Cardiac muscle cell (in vitro differentiated cells and primary cell): ENCODE measurements around the gene CCDC183. TPM values are rescaled to one million over a fixed set of nuclear protein-coding genes. Genes with fewer than 3 reads are reported as not detected.

ENCODE experiments used
- DNase-seq, 2 donors: peaks; one replicate each; pipeline versions ENCODE4 v3.0.0 to v3.0.0-alpha.2; 2010 to 2017; ENCODE audit warnings: low read depth in 1 of 2, low spot score in 1 of 2
- H3K27ac ChIP-seq: fragments of 200-600 bp; sonication (generic); 2 replicates; pipeline ENCODE4 v1.5.1; 2016
- H3K27me3 ChIP-seq: fragments of 200-600 bp; sonication (generic); 2 replicates; pipeline ENCODE4 v1.6.0; 2016; ENCODE audit warnings: control low read depth
- H3K36me3 ChIP-seq: fragments of 200-600 bp; sonication (generic); 2 replicates; pipeline ENCODE4 v1.5.1; 2016; ENCODE audit warnings: control low read depth
- H3K4me1 ChIP-seq: fragments of 200-600 bp; sonication (generic); 2 replicates; pipeline ENCODE4 v1.8.1; 2017; ENCODE audit warnings: low read depth, mild to moderate bottlenecking, mixed run types
- H3K4me3 ChIP-seq: fragments of 200-600 bp; sonication (generic); 2 replicates; pipeline ENCODE4 v1.5.1; 2016; ENCODE audit warnings: mild to moderate bottlenecking
- H3K9me3 ChIP-seq: fragments of 200-600 bp; sonication (generic); 2 replicates; pipeline ENCODE4 v1.5.1; 2017; ENCODE audit warnings: low read depth, mild to moderate bottlenecking, control low read depth
- polyA plus RNA-seq: library from polyadenylated mRNA; unstranded; fragments of >200 nt; fragmentation: Nextera tagmentation; extraction: Ambion mirVana; gene quantifications from 2 replicates; pipeline ENCODE4 v1.2.1, GENCODE V29; 2016
- total RNA-seq: library from RNA; depleted of rRNA; stranded (reverse); fragments of >200 nt; gene quantifications from 2 replicates; pipeline ENCODE4 v1.2.3, GENCODE V29; 2016
- TF ChIP-seq, protein P1 (sequence below): IDR thresholded peaks from 2 replicates; pipeline ENCODE4 v1.5.1; 2012; ENCODE audit warnings: low read depth, mild to moderate bottlenecking, low read length

The CCDC183 gene
- total and polyA plus RNA-seq, 2 experiments from 2014 or later, result 43.1 to 49.3 TPM

DNA sequence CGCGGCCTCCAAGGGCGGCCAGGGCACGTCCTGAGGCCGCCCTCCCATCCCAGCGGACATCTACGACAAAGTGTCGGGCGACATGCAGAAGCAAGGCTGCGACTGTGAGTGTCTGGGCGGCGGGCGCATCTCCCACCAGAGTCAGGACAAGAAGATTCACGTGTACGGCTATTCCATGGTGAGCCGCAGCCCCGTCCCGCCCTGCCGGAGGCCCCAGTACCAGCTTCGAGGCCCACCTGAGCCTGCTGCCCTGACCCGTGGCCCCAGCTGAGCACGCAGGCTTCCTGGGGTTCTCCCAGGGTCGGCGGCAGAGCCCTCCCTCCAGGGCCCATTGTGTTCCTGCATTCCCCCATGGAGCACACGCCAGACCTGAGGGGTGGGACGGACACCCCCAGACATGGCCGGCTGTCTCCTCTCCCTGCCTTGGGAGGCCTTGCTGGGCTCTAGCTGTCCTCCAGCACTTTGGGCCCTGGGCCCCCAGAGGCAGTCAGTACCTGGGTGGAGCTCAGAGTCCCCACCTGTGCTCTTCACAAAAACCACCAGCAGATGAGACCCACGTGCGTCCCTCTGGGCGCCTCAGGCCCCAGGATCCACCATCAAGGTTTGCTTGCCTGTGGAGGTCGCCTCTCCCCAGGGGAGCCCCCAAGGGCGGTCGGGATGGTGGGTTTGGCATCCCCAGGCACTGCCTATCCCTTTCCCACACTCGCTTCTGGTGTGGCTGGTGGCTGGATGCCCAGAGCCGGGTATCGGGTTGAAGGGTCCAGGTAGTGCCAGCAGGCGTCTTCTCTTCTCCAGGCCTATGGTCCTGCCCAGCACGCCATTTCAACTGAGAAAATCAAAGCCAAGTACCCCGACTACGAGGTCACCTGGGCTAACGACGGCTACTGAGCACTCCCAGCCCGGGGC, 54.1 kb downstream of the CCDC183 start:
- TF ChIP-seq, protein P1, sequence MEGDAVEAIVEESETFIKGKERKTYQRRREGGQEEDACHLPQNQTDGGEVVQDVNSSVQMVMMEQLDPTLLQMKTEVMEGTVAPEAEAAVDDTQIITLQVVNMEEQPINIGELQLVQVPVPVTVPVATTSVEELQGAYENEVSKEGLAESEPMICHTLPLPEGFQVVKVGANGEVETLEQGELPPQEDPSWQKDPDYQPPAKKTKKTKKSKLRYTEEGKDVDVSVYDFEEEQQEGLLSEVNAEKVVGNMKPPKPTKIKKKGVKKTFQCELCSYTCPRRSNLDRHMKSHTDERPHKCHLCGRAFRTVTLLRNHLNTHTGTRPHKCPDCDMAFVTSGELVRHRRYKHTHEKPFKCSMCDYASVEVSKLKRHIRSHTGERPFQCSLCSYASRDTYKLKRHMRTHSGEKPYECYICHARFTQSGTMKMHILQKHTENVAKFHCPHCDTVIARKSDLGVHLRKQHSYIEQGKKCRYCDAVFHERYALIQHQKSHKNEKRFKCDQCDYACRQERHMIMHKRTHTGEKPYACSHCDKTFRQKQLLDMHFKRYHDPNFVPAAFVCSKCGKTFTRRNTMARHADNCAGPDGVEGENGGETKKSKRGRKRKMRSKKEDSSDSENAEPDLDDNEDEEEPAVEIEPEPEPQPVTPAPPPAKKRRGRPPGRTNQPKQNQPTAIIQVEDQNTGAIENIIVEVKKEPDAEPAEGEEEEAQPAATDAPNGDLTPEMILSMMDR, result no peak
- no peaks in the 10 kb centered on the region for H3K9me3 ChIP-seq
- H3K4me1 ChIP-seq, result peaks cover 5% of the 10 kb centered on the region
- peaks cover 9% of the 10 kb centered on the region for H3K36me3 ChIP-seq
- peak overlapping the region; percentile 88 for H3K27ac ChIP-seq
- DNase-seq, result no peak
- peak overlapping the region; percentile 62 for H3K4me3 ChIP-seq
- H3K27me3 ChIP-seq, result no peaks in the 10 kb centered on the region

DNA sequence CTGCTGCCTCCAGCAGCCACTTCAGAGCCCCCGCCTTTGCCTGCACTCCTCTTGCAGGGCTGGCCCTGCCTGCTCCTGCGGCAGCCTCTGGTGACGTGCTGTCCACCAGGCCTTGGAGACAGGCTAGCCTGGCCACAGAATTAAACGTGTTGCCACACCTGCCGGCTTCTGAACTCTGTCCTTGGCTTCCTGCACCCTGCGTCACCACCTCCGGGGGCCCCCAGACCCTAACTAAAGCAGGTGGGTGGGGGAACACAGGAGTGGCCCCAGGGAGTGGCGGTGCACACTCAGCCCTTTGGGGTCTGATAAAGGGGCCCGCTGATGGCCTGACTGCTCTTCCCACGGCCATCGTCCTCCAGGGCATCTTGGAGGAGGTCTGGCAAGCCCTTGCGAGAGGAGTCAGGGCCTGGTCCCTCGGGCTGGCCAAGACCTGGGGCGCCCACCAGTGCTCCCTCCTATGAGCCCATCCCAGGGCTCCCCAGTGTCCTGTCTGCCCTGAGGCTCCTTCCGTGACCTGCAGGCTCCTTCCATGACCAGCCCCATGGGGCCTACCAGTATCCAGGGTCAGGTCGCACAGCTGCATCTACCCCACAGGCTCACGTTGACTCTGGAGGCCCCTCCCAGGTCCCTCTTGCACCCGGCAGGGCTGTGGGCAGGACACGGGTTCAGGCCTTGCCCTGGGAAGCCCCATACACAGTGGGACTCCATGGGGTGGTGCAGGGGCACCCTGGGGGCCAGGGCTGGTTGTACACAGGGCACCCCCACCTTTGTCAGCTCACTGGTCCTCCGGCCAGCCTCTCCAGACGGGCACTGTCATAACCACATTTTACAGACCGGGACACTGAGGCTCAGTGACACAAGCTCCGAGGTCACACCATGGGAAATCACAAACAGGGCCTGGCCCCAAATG, 55.0 kb downstream of the CCDC183 start:
- Histone ChIP-seq H3K27ac (peak overlapping the region; percentile 88), H3K9me3 (no peaks in the 10 kb centered on the region), H3K27me3 (no peaks in the 10 kb centered on the region), H3K4me3 (no peak overlapping the region), H3K4me1 (peaks cover 5% of the 10 kb centered on the region), H3K36me3 (peaks cover 9% of the 10 kb centered on the region)
- no peak for DNase-seq
- TF ChIP-seq, protein P1, result no peak

DNA sequence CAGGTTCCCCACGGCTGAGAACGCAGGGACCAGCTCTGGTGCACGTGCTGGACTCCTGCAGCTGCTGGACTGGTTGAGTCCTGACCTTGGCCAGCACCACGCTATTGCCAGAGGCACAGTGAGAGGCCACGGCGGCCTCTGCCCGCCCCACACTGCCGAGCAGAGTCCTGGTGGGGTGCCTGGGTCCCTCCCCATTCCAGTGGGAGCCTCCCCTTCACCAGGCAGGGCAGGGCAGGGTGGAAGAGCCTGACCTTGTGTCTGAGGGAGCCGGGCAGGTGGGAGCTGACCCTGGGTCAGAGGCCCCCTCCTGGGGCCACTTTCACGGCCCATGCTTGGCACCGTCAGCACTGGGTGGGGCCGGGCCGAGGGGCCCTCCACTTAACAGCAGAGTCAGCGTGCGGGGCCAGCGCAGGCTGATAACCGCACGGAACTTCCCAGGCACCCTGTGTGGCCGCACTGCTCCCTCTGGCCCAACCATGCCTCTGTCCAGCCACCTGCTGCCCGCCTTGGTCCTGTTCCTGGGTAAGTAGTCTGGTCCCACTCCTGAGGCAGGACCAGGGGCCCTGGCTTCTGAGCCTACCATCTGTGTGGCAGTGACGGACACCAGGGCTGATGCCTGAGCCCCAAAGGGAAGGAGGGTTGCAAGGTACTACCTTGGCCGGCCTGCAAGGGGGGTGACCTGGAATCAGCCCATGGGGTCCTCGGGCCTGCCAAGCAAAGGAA, 56.0 kb downstream of the CCDC183 start, which contains the start of gene MAMDC4:
Gene MAMDC4 (plus strand): TSS at position 406 of the 723 bp plus-strand sequence. CDS start 71 bp downstream, at position 477.
- Histone ChIP-seq H3K36me3 (peaks cover 9% of the 10 kb centered on the region), H3K4me3 (no peak within 1 kb of the TSS), H3K4me1 (peaks cover 5% of the 10 kb centered on the region), H3K9me3 (no peaks in the 10 kb centered on the region), H3K27ac (peak within 1 kb of the TSS; percentile 53), H3K27me3 (no peaks in the 10 kb centered on the region)
- TF ChIP-seq, protein P1, result no peak
- no peak for DNase-seq

DNA sequence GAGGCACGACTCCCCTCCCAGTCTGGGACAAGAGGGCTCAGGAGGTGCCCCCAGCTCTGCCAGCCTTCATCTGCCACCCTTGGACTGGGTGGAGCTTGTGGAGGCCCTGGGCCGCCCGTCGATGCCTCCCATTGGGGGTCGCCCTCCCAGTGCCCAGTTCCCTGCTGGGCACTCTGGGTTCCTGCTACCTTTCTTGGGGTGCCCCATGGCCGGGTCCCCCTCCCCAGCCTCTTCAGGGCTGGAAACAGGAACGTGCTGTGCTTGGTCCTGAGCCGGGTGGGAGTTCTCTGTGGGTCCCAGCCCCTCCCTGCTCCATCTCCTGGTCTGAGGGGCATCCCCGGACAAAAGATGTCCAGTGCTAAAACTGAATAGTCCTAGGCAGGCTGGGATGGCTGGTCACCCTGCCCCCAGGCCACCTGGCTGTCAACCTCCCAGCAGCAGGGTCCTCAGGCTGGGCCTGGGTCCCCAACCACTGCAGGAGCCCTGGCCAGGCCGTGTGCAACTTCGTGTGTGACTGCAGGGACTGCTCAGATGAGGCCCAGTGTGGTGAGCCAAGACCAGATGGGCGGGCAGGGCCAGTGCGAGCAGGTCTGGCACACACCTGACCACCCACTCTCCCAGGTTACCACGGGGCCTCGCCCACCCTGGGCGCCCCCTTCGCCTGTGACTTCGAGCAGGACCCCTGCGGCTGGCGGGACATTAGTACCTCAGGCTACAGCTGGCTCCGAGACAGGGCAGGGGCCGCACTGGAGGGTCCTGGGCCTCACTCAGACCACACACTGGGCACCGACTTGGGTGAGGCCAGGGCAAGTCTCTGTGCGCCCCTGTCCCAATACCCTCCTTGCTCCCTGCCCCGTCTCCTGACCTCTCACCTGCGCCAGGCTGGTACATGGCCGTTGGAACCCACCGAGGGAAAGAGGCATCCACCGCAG, 56.8 kb downstream of the CCDC183 start:
- H3K4me1 ChIP-seq, result peaks cover 5% of the 10 kb centered on the region
- no peak for DNase-seq
- H3K4me3 ChIP-seq, result no peak overlapping the region

More for the DNA sequence above, 56.8 kb downstream of the CCDC183 start:
- Histone ChIP-seq H3K36me3 (peaks cover 9% of the 10 kb centered on the region), H3K9me3 (no peaks in the 10 kb centered on the region), H3K27ac (no peak overlapping the region), H3K27me3 (no peaks in the 10 kb centered on the region)
- TF ChIP-seq, protein P1, result no peak
